HepG2 (cell line): ENCODE results near the gene TAS2R13.

Experiments
- CBX1 ChIP-seq: IDR thresholded peaks from one replicate; pipeline ENCODE4 v1.6.1; 2016; ENCODE audit warnings: antibody characterized with exemption, low read depth
- CREM ChIP-seq, 2 experiments: sonication (generic) in 1 of 2; formaldehyde crosslinking in 1 of 2; IDR thresholded peaks; 2 replicates each; pipeline versions ENCODE4 v1.4.0 to v1.6.1; 2016 to 2020; ENCODE audit warnings: antibody characterized with exemption in 1 of 2, mild to moderate bottlenecking in 1 of 2, missing genetic modification reagents in 1 of 2
- EP300 ChIP-seq, 3 experiments: sonication (generic) in 1 of 3; formaldehyde crosslinking in 1 of 3; IDR thresholded peaks; 2 replicates each; pipeline versions ENCODE4 v1.5.1 to v1.6.1; 2011 to 2020; ENCODE audit warnings: low read depth in 2 of 3, low read length in 2 of 3, borderline replicate concordance in 1 of 3, improper control_type of control experiment in 1 of 3, mild to moderate bottlenecking in 1 of 3, missing genetic modification reagents in 1 of 3, moderate library complexity in 1 of 3
- FOXA1 ChIP-seq, 2 experiments: fragments of 450-650 bp in 1 of 2; sonication (generic) in 1 of 2; formaldehyde crosslinking in 1 of 2; IDR thresholded peaks; 2 replicates each; pipeline versions ENCODE4 v1.4.0 to v1.6.1; 2016 to 2020; ENCODE audit warnings: missing genetic modification reagents in 1 of 2
- HNRNPH1 ChIP-seq: fragments of 200-400 bp; formaldehyde crosslinking; optimal IDR thresholded peaks from 2 replicates; pipeline ENCODE3; 2017; ENCODE audit warnings: mild to moderate bottlenecking, low read depth, low read length
- NR1H2 ChIP-seq: sonication (generic); formaldehyde crosslinking; IDR thresholded peaks from 2 replicates; pipeline ENCODE4 v1.8.1; 2022; ENCODE audit warnings: low read depth, missing genetic modification reagents, borderline replicate concordance
- POLR2A ChIP-seq, 2 experiments: IDR thresholded peaks; 2 replicates each; pipeline ENCODE4 v1.6.1; 2011; ENCODE audit warnings: low read depth in 2 of 2, low read length in 2 of 2, mild to moderate bottlenecking in 1 of 2, moderate library complexity in 1 of 2; ENCODE audit not compliant: insufficient read depth in 1 of 2
- REL ChIP-seq: sonication (generic); formaldehyde crosslinking; conservative IDR thresholded peaks from 2 replicates; pipeline ENCODE4 v1.8.0; 2022; ENCODE audit warnings: mild to moderate bottlenecking, missing genetic modification reagents, moderate library complexity
- ZNF263 ChIP-seq: sonication (generic); formaldehyde crosslinking; IDR thresholded peaks from 2 replicates; pipeline ENCODE4 v1.4.0; 2020; ENCODE audit warnings: missing genetic modification reagents
- ZNF274 ChIP-seq: sonication (generic); formaldehyde crosslinking; IDR thresholded peaks from 2 replicates; pipeline ENCODE4 v1.5.1; 2020; ENCODE audit warnings: mild to moderate bottlenecking, missing genetic modification reagents
- ZNF512B ChIP-seq: sonication (generic); formaldehyde crosslinking; IDR thresholded peaks from 2 replicates; pipeline ENCODE4 v1.5.1; 2020; ENCODE audit warnings: missing genetic modification reagents, mild to moderate bottlenecking, borderline replicate concordance
- ZSCAN25 ChIP-seq: sonication (generic); formaldehyde crosslinking; IDR thresholded peaks from 2 replicates; pipeline ENCODE4 v1.8.0; 2022; ENCODE audit warnings: mild to moderate bottlenecking, missing genetic modification reagents
- TF ChIP-seq, protein P1 (sequence below): sonication (generic); formaldehyde crosslinking; IDR thresholded peaks from 2 replicates; pipeline ENCODE4 v1.8.1; 2023; ENCODE audit warnings: mild to moderate bottlenecking, missing genetic modification reagents
- TF ChIP-seq, protein P2 (sequence below): sonication (generic); formaldehyde crosslinking; IDR thresholded peaks from 2 replicates; pipeline ENCODE4 v1.9.0; 2022; ENCODE audit warnings: missing genetic modification reagents, mild to moderate bottlenecking, borderline replicate concordance

DNA sequence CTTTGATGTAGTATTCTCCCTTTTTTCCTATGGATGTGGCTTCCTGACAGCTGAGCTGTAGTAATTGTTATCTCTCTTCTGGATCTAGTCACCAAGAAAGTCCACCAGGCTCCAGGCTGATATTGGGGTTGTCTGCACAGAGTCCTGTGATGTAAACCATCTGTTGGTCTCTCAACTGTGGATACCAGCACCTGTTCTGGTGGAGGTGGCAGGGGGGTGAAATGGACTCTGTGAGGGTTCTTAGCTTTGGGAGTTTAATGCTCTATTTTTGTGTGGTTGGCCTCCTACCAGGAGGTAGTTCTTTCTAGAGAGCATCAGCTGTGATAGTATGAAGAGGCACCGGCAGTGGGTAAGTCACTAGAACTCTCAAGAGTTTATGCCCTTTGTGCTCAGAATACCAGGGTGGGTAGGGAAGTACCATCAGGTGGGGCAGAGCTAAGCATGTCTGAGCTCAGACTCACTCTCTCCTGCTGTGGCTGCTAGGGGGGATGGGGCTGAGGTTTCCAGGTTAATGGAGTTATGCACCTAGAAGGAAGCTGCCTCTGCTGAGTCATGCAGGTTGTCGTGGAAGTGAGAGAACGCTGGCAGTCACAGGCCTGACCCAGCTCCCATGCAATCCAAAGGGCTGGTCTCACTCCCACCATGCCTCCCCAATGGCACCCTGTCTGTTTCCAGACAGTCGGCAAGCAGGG is 32.7 kb upstream of the TAS2R13 start:
- TF ChIP-seq ZNF263 (no peak), NR1H2 (CRISPR knock-in tag) (no peak), ZNF512B (CRISPR knock-in tag) (no peak), CBX1 (no peak), HNRNPH1 (no peak), FOXA1 (IDR thresholded peaks at IDR 0.05) (no peak), FOXA1 (CRISPR knock-in tag; IDR thresholded peaks at IDR 0.05) (no peak), EP300 (IDR thresholded peaks at IDR 0.05; ENCODE audit: low read depth in 2 of 2, low read length in 2 of 2) (no peak), EP300 (CRISPR knock-in tag; IDR thresholded peaks at IDR 0.05; ENCODE audit: borderline replicate concordance) (no peak), REL (CRISPR knock-in tag) (no peak), ZSCAN25 (no peak), CREM (IDR thresholded peaks at IDR 0.05) (no peak), CREM (CRISPR knock-in tag; IDR thresholded peaks at IDR 0.05) (no peak), POLR2A (IDR thresholded peaks at IDR 0.05; ENCODE audit: insufficient read depth in 1 of 2, low read depth in 2 of 2, low read length in 2 of 2) (no peak), ZNF274 (CRISPR knock-in tag) (no peak)
- TF ChIP-seq, protein P1, sequence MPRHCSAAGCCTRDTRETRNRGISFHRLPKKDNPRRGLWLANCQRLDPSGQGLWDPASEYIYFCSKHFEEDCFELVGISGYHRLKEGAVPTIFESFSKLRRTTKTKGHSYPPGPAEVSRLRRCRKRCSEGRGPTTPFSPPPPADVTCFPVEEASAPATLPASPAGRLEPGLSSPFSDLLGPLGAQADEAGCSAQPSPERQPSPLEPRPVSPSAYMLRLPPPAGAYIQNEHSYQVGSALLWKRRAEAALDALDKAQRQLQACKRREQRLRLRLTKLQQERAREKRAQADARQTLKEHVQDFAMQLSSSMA (CRISPR knock-in tag): no peak
- TF ChIP-seq, protein P2, sequence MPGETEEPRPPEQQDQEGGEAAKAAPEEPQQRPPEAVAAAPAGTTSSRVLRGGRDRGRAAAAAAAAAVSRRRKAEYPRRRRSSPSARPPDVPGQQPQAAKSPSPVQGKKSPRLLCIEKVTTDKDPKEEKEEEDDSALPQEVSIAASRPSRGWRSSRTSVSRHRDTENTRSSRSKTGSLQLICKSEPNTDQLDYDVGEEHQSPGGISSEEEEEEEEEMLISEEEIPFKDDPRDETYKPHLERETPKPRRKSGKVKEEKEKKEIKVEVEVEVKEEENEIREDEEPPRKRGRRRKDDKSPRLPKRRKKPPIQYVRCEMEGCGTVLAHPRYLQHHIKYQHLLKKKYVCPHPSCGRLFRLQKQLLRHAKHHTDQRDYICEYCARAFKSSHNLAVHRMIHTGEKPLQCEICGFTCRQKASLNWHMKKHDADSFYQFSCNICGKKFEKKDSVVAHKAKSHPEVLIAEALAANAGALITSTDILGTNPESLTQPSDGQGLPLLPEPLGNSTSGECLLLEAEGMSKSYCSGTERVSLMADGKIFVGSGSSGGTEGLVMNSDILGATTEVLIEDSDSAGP (CRISPR knock-in tag): no peak
